ENCODE data around the gene KDM4D. TPM values are rescaled to one million over a fixed set of nuclear protein-coding genes. Genes with fewer than 3 reads are reported as not detected.
"Not testable (repeated sequence)": the region's sequence is repeated elsewhere in the genome, so short reads cannot be mapped to it uniquely, and the experiment has no call there.

Gene KDM4D
- total RNA-seq, 6 experiments from 2014 or later = 0.33 to 1.1 (median 0.64) TPM

GRCh38 chr11:95011376-95011775 is 37.9 kb downstream of the KDM4D start:
- H3K27ac Mint-ChIP-seq = no peak overlapping the region
- no peaks in the 10 kb centered on the region for H3K4me1 Mint-ChIP-seq (ENCODE audit: low read depth)
- H3K9me3 Mint-ChIP-seq = no peaks in the 10 kb centered on the region
- TF ChIP-seq CTCF (IDR thresholded peaks at IDR 0.05) = no peak
- no peak for DNase-seq
- H3K27me3 Mint-ChIP-seq (ENCODE audit: insufficient read depth) = peaks cover 17% of the 10 kb centered on the region
- no peak overlapping the region for H3K4me3 Mint-ChIP-seq
- H3K36me3 Mint-ChIP-seq (ENCODE audit: low read depth) = no peaks in the 10 kb centered on the region

- TF ChIP-seq CTCF (IDR thresholded peaks at IDR 0.05) = no peak
- no peaks in the 10 kb centered on the region for H3K4me1 Mint-ChIP-seq (ENCODE audit: low read depth)
- no peak for DNase-seq
- no peak overlapping the region for H3K4me3 Mint-ChIP-seq
- H3K27ac Mint-ChIP-seq = no peak overlapping the region
- peaks cover 10% of the 10 kb centered on the region for H3K27me3 Mint-ChIP-seq (ENCODE audit: insufficient read depth)
- no peaks in the 10 kb centered on the region for H3K36me3 Mint-ChIP-seq (ENCODE audit: low read depth)
- H3K9me3 Mint-ChIP-seq = no peaks in the 10 kb centered on the region
Observed at GRCh38 chr11:95014184-95014821, 40.8 kb downstream of the KDM4D start.

GRCh38 chr11:95016139-95016538 is 42.6 kb downstream of the KDM4D start:
- Mint-ChIP-seq H3K9me3 (no peaks in the 10 kb centered on the region), H3K4me3 (no peak overlapping the region), H3K36me3 (ENCODE audit: low read depth) (no peaks in the 10 kb centered on the region), H3K27ac (no peak overlapping the region), H3K4me1 (ENCODE audit: low read depth) (no peaks in the 10 kb centered on the region), H3K27me3 (ENCODE audit: insufficient read depth) (peaks cover 6% of the 10 kb centered on the region; the same call in 1 of the 2 replicates)
- no peak for TF ChIP-seq CTCF (IDR thresholded peaks at IDR 0.05)
- no peak for DNase-seq

GRCh38 chr11:95021468-95021867 is 48.0 kb downstream of the KDM4D start:
- not testable (repeated sequence) for H3K36me3 Mint-ChIP-seq (ENCODE audit: low read depth); H3K27ac Mint-ChIP-seq; H3K4me1 Mint-ChIP-seq (ENCODE audit: low read depth); DNase-seq; H3K27me3 Mint-ChIP-seq (ENCODE audit: insufficient read depth); H3K9me3 Mint-ChIP-seq; H3K4me3 Mint-ChIP-seq

GRCh38 chr11:95024958-95025357 is 51.4 kb downstream of the KDM4D start, which contains the start of gene KDM4E:
TSS of gene KDM4E (plus strand) at chr11:95025258. CDS start at chr11:95025558, 300 bp downstream.
- Mint-ChIP-seq H3K27me3 (ENCODE audit: insufficient read depth) (peaks cover 4% of the 10 kb centered on the region; the same call in 1 of the 2 replicates), H3K4me3 (no peak within 1 kb of the TSS), H3K27ac (no peak within 1 kb of the TSS), H3K36me3 (ENCODE audit: low read depth) (no peaks in the 10 kb centered on the region), H3K4me1 (ENCODE audit: low read depth) (no peaks in the 10 kb centered on the region), H3K9me3 (no peaks in the 10 kb centered on the region)
- DNase-seq = no peak
- no peak for TF ChIP-seq CTCF (IDR thresholded peaks at IDR 0.05)

- H3K27me3 Mint-ChIP-seq (ENCODE audit: insufficient read depth); DNase-seq; H3K4me3 Mint-ChIP-seq; H3K9me3 Mint-ChIP-seq; H3K4me1 Mint-ChIP-seq (ENCODE audit: low read depth); H3K36me3 Mint-ChIP-seq (ENCODE audit: low read depth); H3K27ac Mint-ChIP-seq: not testable (repeated sequence)
Observed at GRCh38 chr11:95025594-95025993, 52.1 kb downstream of the KDM4D start.

Data from HFFc6 (cell line).